MCF 10A (cell line): ENCODE data around the gene ZNF827. TPM values are rescaled to one million over a fixed set of nuclear protein-coding genes. Genes with fewer than 3 reads are reported as not detected.

ENCODE experiments used
- BruUV-seq: library from RNA; stranded (reverse); fragments of 400-500 nt; replicated peaks from 2 replicates; lab custom pipeline; 2021; lab: Mats Ljungman, UMichigan
- CTCF ChIA-PET: fragments of 300-600 bp; sonication (Branson Sonifier 250); formaldehyde crosslinking; extraction: SDS; loops from one replicate; lab custom pipeline; 2021; ENCODE audit warnings: antibody characterized with exemption, inconsistent platforms; lab: Yijun Ruan, JAX
- POLR2A ChIA-PET: fragments of 300-600, 350-650 bp; sonication (Branson Sonifier 250); formaldehyde crosslinking; extraction: SDS; loops from one replicate; lab custom pipeline; 2020; ENCODE audit warnings: antibody characterized with exemption, inconsistent platforms; lab: Yijun Ruan, JAX
- DNase-seq: peaks from one replicate; pipeline ENCODE4 v3.0.0-alpha.2; 2018; ENCODE audit not compliant: unreplicated experiment
- H3K27ac Mint-ChIP-seq: one replicate; pipeline ENCODE4 v1.8.0; 2022; ENCODE audit warnings: mild to moderate bottlenecking, low read depth, mixed read lengths; ENCODE audit not compliant: unreplicated experiment
- H3K27me3 Mint-ChIP-seq: one replicate; pipeline ENCODE4 v1.8.0; 2022; ENCODE audit warnings: mixed read lengths; ENCODE audit not compliant: insufficient read depth, unreplicated experiment
- H3K36me3 Mint-ChIP-seq: one replicate; pipeline ENCODE4 v1.8.0; 2022; ENCODE audit warnings: mild to moderate bottlenecking, moderate library complexity, mixed read lengths; ENCODE audit not compliant: insufficient read depth, unreplicated experiment
- H3K4me1 Mint-ChIP-seq: one replicate; pipeline ENCODE4 v1.8.0; 2022; ENCODE audit warnings: mixed read lengths; ENCODE audit not compliant: insufficient read depth, unreplicated experiment
- H3K4me3 Mint-ChIP-seq: one replicate; pipeline ENCODE4 v1.8.0; 2022; ENCODE audit warnings: mild to moderate bottlenecking, moderate library complexity, mixed read lengths; ENCODE audit not compliant: unreplicated experiment
- H3K9me3 Mint-ChIP-seq: one replicate; pipeline ENCODE4 v1.8.0; 2022; ENCODE audit warnings: mixed read lengths; ENCODE audit not compliant: unreplicated experiment
- CTCF ChIP-seq: fragments of 200-600 bp; IDR thresholded peaks from one replicate; pipeline ENCODE4 v1.8.0; 2022; ENCODE audit warnings: antibody characterized with exemption, mild to moderate bottlenecking; ENCODE audit not compliant: unreplicated experiment
- intact Hi-C: fragments of 100-400 bp; cut with micrococcal nuclease; formaldehyde crosslinking; loops from 2 replicates; pipeline ENCODE4 v1.14.1; 2022
- total RNA-seq: library from RNA; stranded (reverse); gene quantifications from 2 replicates; pipeline ENCODE4 v1.2.3, GENCODE V29; 2022

The ZNF827 gene
- total RNA-seq, 1 experiment from 2014 or later: 11.3 TPM

GRCh38 chr4:145808848-145809512 lies 129.6 kb downstream of the ZNF827 start:
- no peak for TF ChIP-seq CTCF
- intact Hi-C loops: loop anchor here (1.0 to 2.0 kb wide), 2 partner anchors 74 to 128 kb away; no protein-coding TSS in a partner anchor
- no peak for DNase-seq
- no peak overlapping the region for H3K4me3 Mint-ChIP-seq
- H3K4me1 Mint-ChIP-seq: peaks cover 35% of the 10 kb centered on the region
- H3K27me3 Mint-ChIP-seq: no peaks in the 10 kb centered on the region
- no TSS peak for BruUV-seq
- ChIA-PET CTCF (interaction anchor here (1.0 kb wide), 1 partner anchor 80 kb away, joined by 3 read pairs; no protein-coding TSS in a partner anchor), POLR2A (interaction anchor here (0.6 to 2.4 kb wide), 13 partner anchors 10 to 631 kb away, joined by 3 to 9 read pairs (median 3); partner anchors contain the start of genes MMAA and ZNF827)
- no peaks in the 10 kb centered on the region for H3K9me3 Mint-ChIP-seq
- no peaks in the 10 kb centered on the region for H3K36me3 Mint-ChIP-seq
- peak overlapping the region; percentile 95 for H3K27ac Mint-ChIP-seq

- Mint-ChIP-seq H3K9me3 (no peaks in the 10 kb centered on the region), H3K27me3 (no peaks in the 10 kb centered on the region), H3K27ac (peak overlapping the region; percentile 95), H3K36me3 (no peaks in the 10 kb centered on the region), H3K4me3 (peak overlapping the region; percentile 41), H3K4me1 (peaks cover 32% of the 10 kb centered on the region)
- no peak for TF ChIP-seq CTCF
- TSS peak; percentile 45 for BruUV-seq
- CTCF ChIA-PET: interaction anchor here (0.6 to 1.0 kb wide), 4 partner anchors 74 to 1266 kb away, joined by 3 to 5 read pairs (median 3); no protein-coding TSS in a partner anchor
- POLR2A ChIA-PET: interaction anchor here (0.6 to 2.4 kb wide), 16 partner anchors 9 to 631 kb away, joined by 3 to 9 read pairs (median 4); partner anchors contain the start of genes MMAA and ZNF827
- intact Hi-C loops: loop anchor here (1.0 to 2.0 kb wide), 2 partner anchors 73 to 129 kb away; no protein-coding TSS in a partner anchor
- peak; percentile 97 for DNase-seq
Observed at GRCh38 chr4:145808021-145808650, 130.5 kb downstream of the ZNF827 start.

GRCh38 chr4:145805490-145805889 lies 133.1 kb downstream of the ZNF827 start:
- no peak for TF ChIP-seq CTCF
- DNase-seq: peak; percentile 53
- CTCF ChIA-PET: interaction anchor here (1.0 kb wide), 1 partner anchor 90 kb away, joined by 3 read pairs; no protein-coding TSS in a partner anchor
- Mint-ChIP-seq H3K27me3 (no peaks in the 10 kb centered on the region), H3K4me3 (peak overlapping the region; percentile 23), H3K27ac (peak overlapping the region; percentile 70), H3K36me3 (no peaks in the 10 kb centered on the region), H3K9me3 (no peaks in the 10 kb centered on the region), H3K4me1 (peaks cover 32% of the 10 kb centered on the region)
- intact Hi-C loops: no loop called here
- POLR2A ChIA-PET: interaction anchor here (1.0 to 5.1 kb wide), 2 partner anchors 70 to 72 kb away, joined by 3 to 54 read pairs; no protein-coding TSS in a partner anchor
- no TSS peak for BruUV-seq
